NCI-H2107 treated with DMSO at 0.1 percent for 48 hours (cell line): ENCODE measurements around the gene ME3.

Source experiments
- DNase-seq: peaks from one replicate; lab custom pipeline; 2025; ENCODE audit not compliant: unreplicated experiment; lab: John Stamatoyannopoulos, UW

ME3 gene

GRCh38 chr11:86693518-86693917 is 21.1 kb upstream of the ME3 start:
- DNase-seq, result no peak

GRCh38 chr11:86692746-86693145 is 20.3 kb upstream of the ME3 start:
- no peak for DNase-seq

- DNase-seq, result no peak
Measured at GRCh38 chr11:86692317-86692716, 19.9 kb upstream of the ME3 start.

- DNase-seq, result peak; percentile 59
Measured at GRCh38 chr11:86688398-86689179, 16.2 kb upstream of the ME3 start.

- no peak for DNase-seq
Measured at GRCh38 chr11:86687185-86687778, 14.9 kb upstream of the ME3 start.

GRCh38 chr11:86686531-86686930 is 14.1 kb upstream of the ME3 start:
- no peak for DNase-seq

- no peak for DNase-seq
Measured at GRCh38 chr11:86681483-86681756, 9.0 kb upstream of the ME3 start.

GRCh38 chr11:86680716-86681482 is 8.5 kb upstream of the ME3 start:
- DNase-seq, result no peak

- DNase-seq, result no peak
Measured at GRCh38 chr11:86678823-86679222, 6.4 kb upstream of the ME3 start.

GRCh38 chr11:86678296-86678695 is 5.9 kb upstream of the ME3 start:
- no peak for DNase-seq

GRCh38 chr11:86676533-86677154 is 4.2 kb upstream of the ME3 start:
- peak; percentile 68 for DNase-seq

GRCh38 chr11:86676010-86676409 is 3.6 kb upstream of the ME3 start:
- DNase-seq, result no peak

GRCh38 chr11:86675017-86675416 is 2.6 kb upstream of the ME3 start:
- no peak for DNase-seq

GRCh38 chr11:86673872-86674750 is 1.7 kb upstream of the ME3 start:
- DNase-seq, result peak; percentile 32

- DNase-seq, result no peak
Measured at GRCh38 chr11:86673055-86673843, 833 bp upstream of the ME3 start.

- peak; percentile 59 for DNase-seq
Measured at GRCh38 chr11:86671531-86672006, 847 bp downstream of the ME3 start.

- DNase-seq, result no peak
Measured at GRCh38 chr11:86670911-86671310, 1.5 kb downstream of the ME3 start.

GRCh38 chr11:86670181-86670580 is 2.2 kb downstream of the ME3 start:
- DNase-seq, result no peak

GRCh38 chr11:86669424-86669823 is 3.0 kb downstream of the ME3 start:
- no peak for DNase-seq

GRCh38 chr11:86668929-86669328 is 3.5 kb downstream of the ME3 start:
- DNase-seq, result no peak
